Measurements from ENCODE around the gene CCDC177. TPM values are rescaled to one million over a fixed set of nuclear protein-coding genes. Genes with fewer than 3 reads are reported as not detected.
A peak's percentile ranks its signal among the peaks of the same experiment; 100 is the strongest.

The CCDC177 gene
- total RNA-seq, 1 donor from 2014 or later, result not detected

DNA sequence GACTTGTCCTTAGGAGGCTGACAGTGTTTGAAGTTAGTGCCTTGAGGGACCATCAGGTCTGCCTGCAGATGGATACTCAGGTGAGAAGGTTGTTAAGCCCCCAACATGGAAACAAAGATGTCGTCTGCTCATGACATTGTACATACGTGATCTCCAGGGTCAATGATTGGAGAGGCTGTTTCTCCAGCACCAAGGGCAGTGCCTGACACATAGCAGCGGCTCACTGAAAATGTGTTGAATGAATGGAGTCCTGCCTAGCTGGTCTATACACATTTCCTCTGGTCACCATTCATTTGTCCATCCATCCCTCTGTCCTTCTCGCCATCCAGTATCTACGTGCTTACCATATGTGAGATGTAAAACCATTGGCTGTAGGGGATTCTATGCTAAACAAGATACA is 7.1 kb downstream of the CCDC177 start:
- no peak for DNase-seq (ENCODE audit: low spot score)

DNA sequence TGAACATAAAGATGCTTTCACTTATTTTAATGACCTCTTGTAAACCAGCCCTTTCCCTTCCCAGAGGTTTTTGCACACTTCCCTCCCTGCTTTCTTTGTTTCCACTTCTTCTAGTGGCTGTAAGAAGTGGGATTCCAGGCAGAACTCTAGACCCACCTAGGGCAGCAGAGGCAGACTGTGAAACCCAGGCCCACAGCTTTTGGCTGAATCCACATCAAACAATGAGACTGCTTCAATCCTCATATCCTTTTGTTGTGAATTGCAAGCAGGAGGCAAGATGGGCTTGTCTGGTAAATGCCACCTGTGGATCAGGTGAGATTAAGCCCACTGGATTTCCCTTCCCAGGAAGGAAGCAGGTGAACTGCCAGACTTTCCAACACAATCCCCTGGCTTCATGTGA is 12.8 kb downstream of the CCDC177 start:
- DNase-seq (ENCODE audit: low spot score), result no peak

GRCh38 chr14:69560826-69561225 is 13.8 kb downstream of the CCDC177 start:
- DNase-seq (ENCODE audit: low spot score), result no peak

DNA sequence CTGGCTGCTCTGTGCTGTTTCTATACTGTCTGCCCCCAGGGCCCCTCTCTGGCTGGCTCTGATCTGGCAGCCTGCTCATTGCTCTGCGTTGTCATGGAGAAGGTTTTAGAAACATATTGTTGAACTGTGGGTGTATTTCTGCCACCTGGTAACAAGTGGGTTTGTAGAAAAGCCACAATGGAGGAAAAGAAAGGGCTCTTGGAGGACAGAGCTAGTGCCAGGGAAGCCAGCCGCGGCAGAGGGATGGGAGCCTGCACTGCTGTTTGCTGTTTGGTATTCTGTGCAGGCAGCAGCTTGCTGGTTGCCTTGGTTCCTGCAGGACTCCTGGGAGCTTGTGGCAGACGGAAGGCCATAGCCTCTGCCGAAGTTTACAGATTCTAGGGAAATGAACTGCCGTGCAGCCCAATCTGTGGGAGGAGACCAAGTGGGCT is 15.1 kb downstream of the CCDC177 start:
- no peak for DNase-seq (ENCODE audit: low spot score)

DNA sequence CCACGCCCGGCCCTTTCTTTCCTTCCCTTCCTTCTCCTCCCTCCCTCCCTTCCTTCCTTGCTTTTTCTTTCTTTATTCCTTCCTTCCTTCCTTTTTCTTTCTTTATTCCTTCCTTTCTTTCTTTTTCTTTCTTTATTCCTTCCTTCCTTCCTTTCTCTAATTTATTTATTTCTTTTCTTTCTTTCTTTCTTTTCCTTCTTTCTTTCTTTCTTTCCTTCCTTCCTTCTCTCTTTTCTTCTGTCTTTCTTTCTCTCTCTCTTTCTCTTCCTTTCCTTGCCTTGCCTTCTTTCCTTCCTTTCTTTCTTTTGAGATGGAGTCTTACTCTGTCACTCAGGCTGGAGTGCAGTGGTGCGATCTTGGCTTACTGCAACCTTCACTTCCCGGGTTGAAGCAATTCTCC is 15.9 kb downstream of the CCDC177 start:
- no peak for DNase-seq (ENCODE audit: low spot score)

GRCh38 chr14:69554500-69554899 is 20.2 kb downstream of the CCDC177 start:
- no peak for DNase-seq (ENCODE audit: low spot score)

DNA sequence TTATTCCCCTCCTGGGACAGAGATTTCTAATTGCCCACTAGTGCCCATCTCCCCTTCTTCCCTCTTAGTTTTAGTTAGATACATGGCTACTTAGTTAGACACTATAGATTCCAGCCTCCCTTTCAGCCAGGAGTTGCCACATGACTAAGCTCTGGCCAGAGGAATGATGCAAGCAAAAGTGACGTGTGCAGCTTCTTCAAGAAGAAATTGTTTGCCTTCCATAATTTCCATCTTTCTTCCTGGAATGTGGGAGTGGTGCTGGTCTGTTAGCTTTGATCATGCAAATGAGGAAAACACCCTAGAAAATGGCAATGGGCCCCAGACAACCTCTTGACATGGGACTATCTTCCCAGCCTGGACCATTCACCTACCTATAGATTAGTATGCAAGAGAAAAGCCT is 21.4 kb downstream of the CCDC177 start:
- no peak for DNase-seq (ENCODE audit: low spot score)

DNA sequence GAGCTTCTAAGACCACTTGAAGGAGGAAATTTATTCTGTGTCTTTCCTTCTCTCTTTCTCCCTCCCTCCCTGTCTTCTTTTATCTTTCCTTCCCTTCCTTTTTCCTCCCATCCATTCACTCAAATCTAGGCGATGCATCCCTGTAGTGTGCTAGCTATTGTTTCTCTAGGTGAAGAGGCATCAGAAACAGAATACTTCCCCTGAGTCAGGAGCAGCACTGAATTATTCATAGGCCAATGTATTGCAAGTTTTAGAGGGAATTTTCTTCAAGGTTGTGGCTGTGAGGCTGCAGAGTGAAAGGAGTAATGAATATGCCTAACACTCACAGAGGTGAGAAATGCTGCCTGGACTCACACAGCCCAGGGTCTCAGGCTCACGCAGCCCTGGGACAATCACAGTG is 23.2 kb downstream of the CCDC177 start:
- DNase-seq (ENCODE audit: low spot score), result no peak

- DNase-seq (ENCODE audit: low spot score), result no peak
Observed at GRCh38 chr14:69548566-69548965, 26.1 kb downstream of the CCDC177 start.

GRCh38 chr14:69547701-69548348 is 26.8 kb downstream of the CCDC177 start:
- no peak for DNase-seq (ENCODE audit: low spot score)

GRCh38 chr14:69543341-69544115 is 31.1 kb downstream of the CCDC177 start:
- peak; percentile 51 for DNase-seq (ENCODE audit: low spot score)

DNA sequence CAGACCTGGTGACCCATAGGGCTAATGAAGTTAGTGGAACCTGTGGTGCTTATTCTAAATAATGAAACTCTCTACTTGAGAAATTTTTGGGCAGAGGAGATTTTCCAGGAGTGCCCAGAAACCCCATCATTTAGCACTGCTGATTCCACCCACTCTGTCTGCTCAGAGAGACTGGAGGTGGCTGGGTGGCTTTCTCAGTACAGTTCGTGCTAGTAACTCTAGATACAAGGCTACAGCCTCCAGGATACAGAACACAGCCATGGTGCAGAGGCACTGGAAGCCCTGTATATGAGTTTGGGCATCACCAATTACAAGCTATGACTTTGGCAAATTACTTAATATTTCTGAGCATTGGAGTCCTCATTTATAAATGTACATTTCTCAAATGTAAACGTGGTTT is 32.4 kb downstream of the CCDC177 start:
- DNase-seq (ENCODE audit: low spot score), result no peak

- no peak for DNase-seq (ENCODE audit: low spot score)
Observed at GRCh38 chr14:69540654-69541335, 33.9 kb downstream of the CCDC177 start.

- no peak for DNase-seq (ENCODE audit: low spot score)
Observed at GRCh38 chr14:69539631-69540410, 34.9 kb downstream of the CCDC177 start.

GRCh38 chr14:69538766-69539165 is 35.9 kb downstream of the CCDC177 start:
- no peak for DNase-seq (ENCODE audit: low spot score)

DNA sequence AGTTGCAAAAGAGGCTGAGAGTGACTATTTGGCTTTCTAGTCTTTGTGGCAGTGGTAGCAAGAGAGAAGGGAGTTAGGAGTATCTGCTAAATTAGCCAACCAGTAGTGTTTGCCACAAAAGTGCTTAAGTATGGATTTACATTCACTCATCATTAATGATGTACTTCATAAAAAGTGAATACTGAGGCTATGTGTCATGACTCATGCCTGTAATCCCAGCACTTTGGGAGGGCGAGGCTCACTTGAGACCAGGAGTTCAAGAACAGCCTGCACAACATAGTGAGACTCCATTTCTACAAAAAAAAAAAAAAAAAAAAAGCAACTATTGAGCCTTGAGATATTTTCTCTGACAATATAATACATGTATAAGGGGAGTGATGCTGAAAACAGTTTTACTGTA is 36.8 kb downstream of the CCDC177 start:
- no peak for DNase-seq (ENCODE audit: low spot score)

DNA sequence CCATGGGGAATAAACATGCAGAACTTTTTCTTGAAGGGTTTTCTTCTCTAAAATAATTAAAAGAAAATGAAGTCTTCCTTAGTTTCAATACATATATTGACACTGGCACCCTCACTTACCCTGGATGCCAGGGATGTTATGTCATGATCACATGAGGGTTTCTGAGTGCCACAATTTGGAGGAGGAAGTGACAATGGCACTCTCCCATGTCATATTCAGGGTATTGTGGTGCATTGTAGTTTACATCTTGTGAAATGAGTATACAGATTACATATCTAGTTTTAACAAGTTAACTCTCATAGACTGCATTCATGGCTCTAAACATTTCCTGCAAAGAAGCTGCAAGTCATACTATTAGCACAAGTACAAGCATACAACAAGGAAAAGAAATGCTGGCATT is 37.7 kb downstream of the CCDC177 start:
- no peak for DNase-seq (ENCODE audit: low spot score)

DNA sequence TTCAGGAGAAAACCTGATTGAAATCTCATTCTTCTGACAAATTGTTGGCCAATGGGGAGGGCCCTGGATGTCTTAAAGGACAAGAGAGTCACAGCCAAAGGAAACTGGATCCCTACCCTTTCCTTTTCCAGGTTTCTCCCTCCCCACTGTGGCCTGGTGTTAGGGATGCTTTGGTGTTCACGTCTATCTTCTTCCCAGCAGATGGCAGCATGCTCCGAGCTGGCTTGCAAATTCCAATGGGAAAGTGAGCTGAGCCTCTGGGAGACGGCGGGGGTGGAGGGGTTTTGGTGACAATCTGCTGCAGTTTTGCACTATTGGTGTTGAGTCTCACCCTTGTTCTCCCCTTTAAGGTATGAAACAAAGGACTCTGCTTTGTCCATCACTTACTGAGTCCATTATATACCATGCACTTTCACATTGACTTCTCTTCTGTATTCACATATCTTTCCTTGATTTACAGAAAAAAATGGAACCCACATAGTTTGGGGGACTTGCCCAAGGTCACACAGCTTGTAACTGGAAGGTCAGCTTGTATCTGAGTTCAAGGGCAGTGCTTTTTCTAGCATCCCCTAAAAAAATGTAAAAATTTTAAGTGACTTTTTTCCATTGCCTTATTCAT is 39.3 kb downstream of the CCDC177 start:
- DNase-seq (ENCODE audit: low spot score), result no peak

DNA sequence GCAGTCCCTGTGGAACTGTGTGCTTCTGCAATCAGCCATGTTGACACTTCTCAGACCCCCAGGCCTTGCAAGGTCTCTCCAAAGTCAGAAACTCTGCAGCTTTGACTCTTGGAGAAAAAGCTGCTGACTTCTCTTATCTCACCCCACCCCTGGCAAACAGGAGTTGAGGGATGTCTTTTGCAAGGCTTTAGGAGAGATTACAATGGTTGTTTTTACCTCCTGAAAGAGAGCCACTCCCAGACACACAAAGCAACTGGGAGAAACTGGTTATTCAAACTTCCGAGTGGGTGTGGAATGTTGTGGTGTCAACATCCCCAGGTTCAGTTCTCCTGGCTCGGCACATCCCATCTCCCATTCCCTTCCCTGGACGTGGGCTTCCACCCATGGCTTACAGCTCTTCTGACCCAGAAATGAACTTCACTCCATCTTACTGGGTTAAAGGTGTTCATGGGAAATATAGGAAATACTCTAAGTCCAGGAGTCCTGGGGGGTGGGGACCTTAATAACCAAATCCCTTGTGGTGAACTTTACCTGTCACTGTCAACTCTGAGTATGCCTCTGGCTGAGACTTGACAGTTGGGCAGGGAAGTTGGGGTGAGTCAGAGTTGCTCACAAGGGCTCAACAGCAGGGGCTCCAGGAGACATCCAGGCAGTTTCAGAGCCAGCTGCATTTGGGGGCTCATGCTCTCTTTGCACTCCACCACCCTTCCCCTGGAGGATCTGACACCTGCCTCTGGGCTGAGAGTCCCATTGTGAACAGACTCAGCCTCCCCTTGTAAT is 41.9 kb downstream of the CCDC177 start:
- no peak for DNase-seq (ENCODE audit: low spot score)

DNA sequence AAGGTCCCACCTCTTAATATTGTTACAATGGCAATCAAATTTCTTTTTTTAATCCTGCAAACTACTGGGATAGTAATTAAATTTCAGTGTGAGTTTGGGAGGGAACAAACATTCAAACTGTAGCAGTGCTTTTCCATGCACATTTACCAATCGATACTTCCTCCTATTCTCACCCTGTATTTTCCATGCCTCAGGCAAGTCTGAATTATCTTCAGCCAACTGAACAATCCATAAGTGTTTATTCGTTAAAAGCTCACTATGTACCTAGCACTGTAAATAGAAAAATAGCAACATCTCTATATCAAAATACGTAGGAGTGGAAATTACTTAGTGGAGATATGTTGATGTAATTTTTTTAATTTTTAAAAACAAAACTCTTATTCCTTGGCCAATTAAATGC is 43.5 kb downstream of the CCDC177 start:
- DNase-seq (ENCODE audit: low spot score), result no peak

DNA sequence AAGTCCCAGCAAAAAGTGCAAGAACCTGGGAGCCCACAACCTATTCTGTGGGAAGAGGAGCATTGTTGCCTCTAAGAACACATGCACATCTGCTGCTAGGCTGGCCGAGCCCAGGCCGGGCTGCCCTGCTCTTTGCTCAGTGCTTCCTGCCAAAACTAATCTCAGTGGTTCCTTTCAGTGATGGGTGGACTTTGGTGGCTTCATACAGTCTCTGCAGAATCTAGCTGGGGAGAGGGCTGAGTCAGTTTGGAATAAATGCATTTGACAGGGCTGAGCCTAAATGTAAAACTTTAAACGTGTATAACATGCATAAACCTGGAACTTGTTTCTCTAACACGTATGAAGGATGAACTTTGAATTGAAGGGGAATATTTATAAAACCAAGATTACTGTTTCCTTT is 44.6 kb downstream of the CCDC177 start:
- DNase-seq (ENCODE audit: low spot score), result no peak

Data from ureter (tissue), 1 donor.